Measurements from ENCODE around the gene SVOPL.

- TF ChIP-seq CBX5 (IDR thresholded peaks at IDR 0.05; ENCODE audit: low read depth): no peak
- TF ChIP-seq IKZF1 (conservative IDR thresholded peaks at IDR 0.05): no peak
- TF ChIP-seq, protein P1, sequence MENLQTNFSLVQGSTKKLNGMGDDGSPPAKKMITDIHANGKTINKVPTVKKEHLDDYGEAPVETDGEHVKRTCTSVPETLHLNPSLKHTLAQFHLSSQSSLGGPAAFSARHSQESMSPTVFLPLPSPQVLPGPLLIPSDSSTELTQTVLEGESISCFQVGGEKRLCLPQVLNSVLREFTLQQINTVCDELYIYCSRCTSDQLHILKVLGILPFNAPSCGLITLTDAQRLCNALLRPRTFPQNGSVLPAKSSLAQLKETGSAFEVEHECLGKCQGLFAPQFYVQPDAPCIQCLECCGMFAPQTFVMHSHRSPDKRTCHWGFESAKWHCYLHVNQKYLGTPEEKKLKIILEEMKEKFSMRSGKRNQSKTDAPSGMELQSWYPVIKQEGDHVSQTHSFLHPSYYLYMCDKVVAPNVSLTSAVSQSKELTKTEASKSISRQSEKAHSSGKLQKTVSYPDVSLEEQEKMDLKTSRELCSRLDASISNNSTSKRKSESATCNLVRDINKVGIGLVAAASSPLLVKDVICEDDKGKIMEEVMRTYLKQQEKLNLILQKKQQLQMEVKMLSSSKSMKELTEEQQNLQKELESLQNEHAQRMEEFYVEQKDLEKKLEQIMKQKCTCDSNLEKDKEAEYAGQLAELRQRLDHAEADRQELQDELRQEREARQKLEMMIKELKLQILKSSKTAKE (IDR thresholded peaks at IDR 0.05; ENCODE audit: low read depth, poor library complexity, severe bottlenecking): no peak
- no peak for TF ChIP-seq JUNB (IDR thresholded peaks at IDR 0.05)
- TF ChIP-seq, protein P2, sequence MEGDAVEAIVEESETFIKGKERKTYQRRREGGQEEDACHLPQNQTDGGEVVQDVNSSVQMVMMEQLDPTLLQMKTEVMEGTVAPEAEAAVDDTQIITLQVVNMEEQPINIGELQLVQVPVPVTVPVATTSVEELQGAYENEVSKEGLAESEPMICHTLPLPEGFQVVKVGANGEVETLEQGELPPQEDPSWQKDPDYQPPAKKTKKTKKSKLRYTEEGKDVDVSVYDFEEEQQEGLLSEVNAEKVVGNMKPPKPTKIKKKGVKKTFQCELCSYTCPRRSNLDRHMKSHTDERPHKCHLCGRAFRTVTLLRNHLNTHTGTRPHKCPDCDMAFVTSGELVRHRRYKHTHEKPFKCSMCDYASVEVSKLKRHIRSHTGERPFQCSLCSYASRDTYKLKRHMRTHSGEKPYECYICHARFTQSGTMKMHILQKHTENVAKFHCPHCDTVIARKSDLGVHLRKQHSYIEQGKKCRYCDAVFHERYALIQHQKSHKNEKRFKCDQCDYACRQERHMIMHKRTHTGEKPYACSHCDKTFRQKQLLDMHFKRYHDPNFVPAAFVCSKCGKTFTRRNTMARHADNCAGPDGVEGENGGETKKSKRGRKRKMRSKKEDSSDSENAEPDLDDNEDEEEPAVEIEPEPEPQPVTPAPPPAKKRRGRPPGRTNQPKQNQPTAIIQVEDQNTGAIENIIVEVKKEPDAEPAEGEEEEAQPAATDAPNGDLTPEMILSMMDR (IDR thresholded peaks at IDR 0.05 in 2 of 3, conservative IDR thresholded peaks at IDR 0.05 in 1 of 3; ENCODE audit: control insufficient read depth in 2 of 3, extremely low read depth in 1 of 3, insufficient read depth in 1 of 3, low read depth in 3 of 3, low read length in 3 of 3): no peak
- TF ChIP-seq NFIC (IDR thresholded peaks at IDR 0.05; ENCODE audit: low read depth, low read length): no peak
- TF ChIP-seq SRF (IDR thresholded peaks at IDR 0.05; ENCODE audit: low read depth in 2 of 2, low read length in 2 of 2): no peak
Measured at GRCh38 chr7:138665669-138666140, 35.5 kb downstream of the SVOPL start.
